ENCODE measurements around the gene TINCR. TPM values are rescaled to one million over a fixed set of nuclear protein-coding genes. Genes with fewer than 3 reads are reported as not detected.

Gene TINCR
- polyA plus RNA-seq, 1 of the 3 experiments (the other 2 are of a cell fraction) = 0.02 TPM

GRCh38 chr19:5586300-5587070 is 18.7 kb upstream of the TINCR start:
- no peak overlapping the region for H3K4me2 ChIP-seq
- no peaks in the 10 kb centered on the region for H4K20me1 ChIP-seq (ENCODE audit: insufficient read depth)
- H3K9me2 ChIP-seq = no peaks in the 10 kb centered on the region
- H3F3A ChIP-seq (replicated peaks; ENCODE audit: insufficient read depth) = no peaks in the 10 kb centered on the region
- TF ChIP-seq FOXJ3 (CRISPR knock-in tag; IDR thresholded peaks at IDR 0.05) (no peak), RXRA (IDR thresholded peaks at IDR 0.05; ENCODE audit: borderline replicate concordance, low read depth) (no peak), MXI1 (IDR thresholded peaks at IDR 0.05; ENCODE audit: low read depth, low read length) (no peak), RFX5 (IDR thresholded peaks at IDR 0.05; ENCODE audit: low read length) (no peak), USF1 (IDR thresholded peaks at IDR 0.05; ENCODE audit: borderline replicate concordance, low read depth) (no peak), PBX3 (IDR thresholded peaks at IDR 0.05) (no peak), RAD21 (IDR thresholded peaks at IDR 0.05; ENCODE audit: low read length) (no peak), JUND (IDR thresholded peaks at IDR 0.05) (no peak), POLR2AphosphoS5 (IDR thresholded peaks at IDR 0.05; ENCODE audit: low read depth, low read length) (no peak), FOSL2 (IDR thresholded peaks at IDR 0.05; ENCODE audit: borderline replicate concordance, low read depth) (no peak), YY1 (IDR thresholded peaks at IDR 0.05; ENCODE audit: low read depth) (no peak), GATA2 (CRISPR knock-in tag; IDR thresholded peaks at IDR 0.05) (no peak), USF2 (IDR thresholded peaks at IDR 0.05; ENCODE audit: borderline replicate concordance, low read depth, low read length) (no peak), IRF3 (IDR thresholded peaks at IDR 0.05; ENCODE audit: low read depth, low read length) (no peak), EP300 (IDR thresholded peaks at IDR 0.05; ENCODE audit: borderline replicate concordance in 1 of 2, low read depth in 1 of 2, low read length in 1 of 2) (no peak), REST (IDR thresholded peaks at IDR 0.05; ENCODE audit: low read depth, low read length) (no peak), TEAD4 (IDR thresholded peaks at IDR 0.05; ENCODE audit: borderline replicate concordance, insufficient read depth) (no peak), TAF1 (IDR thresholded peaks at IDR 0.05; ENCODE audit: borderline replicate concordance, low read depth, low read length) (no peak), SMC3 (IDR thresholded peaks at IDR 0.05; ENCODE audit: low read depth, low read length) (no peak), GABPA (IDR thresholded peaks at IDR 0.05; ENCODE audit: low read depth) (no peak)
- H3K9me3 ChIP-seq = no peaks in the 10 kb centered on the region
- no peaks in the 10 kb centered on the region for H3K79me2 ChIP-seq (ENCODE audit: insufficient read depth)
- no peak overlapping the region for H3K9ac ChIP-seq
- POLR2A ChIA-PET = no interaction called here
- no peak overlapping the region for H2AFZ ChIP-seq (ENCODE audit: low read depth)
- H3K36me3 ChIP-seq (replicated peaks in 1 of 2; ENCODE audit: control insufficient read depth in 1 of 2, insufficient read depth in 2 of 2, low read length in 1 of 2) = peaks cover 0 to 51% of the 10 kb centered on the region in 2 experiments
- no peaks in the 10 kb centered on the region for H3K27me3 ChIP-seq (ENCODE audit: insufficient read depth)
- 96% methylated on average over 17 of the region's 26 CpGs for WGBS (ENCODE audit: low lambda C conversion rate)
- CTCF ChIA-PET = no interaction called here
- no peak overlapping the region; a peak in 1 of 4 replicates for H3K27ac ChIP-seq (ENCODE audit: low read depth in 2 of 2, low read length in 1 of 2)
- DNase-seq = no peak
- H3K4me1 ChIP-seq (ENCODE audit: control insufficient read depth in 1 of 2, insufficient read depth in 2 of 2, low read depth in 1 of 2, low read length in 1 of 2) = no peaks in the 10 kb centered on the region; a peak in 1 of 4 replicates
- H3K4me3 ChIP-seq (ENCODE audit: low read depth in 2 of 2, low read length in 1 of 2) = no peak overlapping the region
